HFFc6 (cell line): ENCODE results near the gene FAM209A. TPM values are rescaled to one million over a fixed set of nuclear protein-coding genes. Genes with fewer than 3 reads are reported as not detected.
"Not testable (repeated sequence)": the region's sequence is repeated elsewhere in the genome, so short reads cannot be mapped to it uniquely, and the experiment has no call there.

ENCODE experiments used
- DNase-seq: peaks from one replicate; pipeline ENCODE4 v3.0.0-alpha.2; 2018
- H3K27ac Mint-ChIP-seq: 2 replicates; pipeline ENCODE4 v1.8.0; 2020; ENCODE audit warnings: mild to moderate bottlenecking, mixed read lengths
- H3K27me3 Mint-ChIP-seq: 2 replicates; pipeline ENCODE4 v1.8.0; 2021; ENCODE audit warnings: mild to moderate bottlenecking, moderate library complexity, mixed read lengths; ENCODE audit not compliant: insufficient read depth
- H3K36me3 Mint-ChIP-seq: 2 replicates; pipeline ENCODE4 v1.8.0; 2021; ENCODE audit warnings: low read depth, mixed read lengths
- H3K4me1 Mint-ChIP-seq: 2 replicates; pipeline ENCODE4 v1.8.0; 2020; ENCODE audit warnings: low read depth, mixed read lengths
- H3K4me3 Mint-ChIP-seq: 2 replicates; pipeline ENCODE4 v1.8.0; 2020; ENCODE audit warnings: mild to moderate bottlenecking, moderate library complexity, mixed read lengths
- H3K9me3 Mint-ChIP-seq: 2 replicates; pipeline ENCODE4 v1.8.0; 2020; ENCODE audit warnings: mild to moderate bottlenecking, mixed read lengths
- long read RNA-seq: library from polyadenylated mRNA; unstranded; transcript quantifications from one replicate; pipeline ENCODE4 v2.0.0, GENCODE V29; 2019
- total RNA-seq, 6 experiments: library from RNA; stranded (reverse); fragmentation: NEBNext Ultra II Directional; extraction: Animal tissue kit (Norgen Biotek cat#: 25700); gene quantifications; 2 replicates in 1 of 6; 3 replicates in 5 of 6; pipeline ENCODE4 v1.2.3, GENCODE V29; 2021
- TF ChIP-seq, protein P1 (sequence below): fragments of 200-600 bp; sonication (generic); IDR thresholded peaks from 2 replicates; pipeline ENCODE4 v1.5.0; 2021; ENCODE audit warnings: antibody characterized with exemption, mild to moderate bottlenecking

FAM209A gene, protein sequence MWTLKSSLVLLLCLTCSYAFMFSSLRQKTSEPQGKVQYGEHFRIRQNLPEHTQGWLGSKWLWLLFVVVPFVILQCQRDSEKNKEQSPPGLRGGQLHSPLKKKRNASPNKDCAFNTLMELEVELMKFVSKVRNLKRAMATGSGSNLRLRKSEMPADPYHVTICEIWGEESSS
- under 1 TPM in 1 of 6 experiments, not detected in 5; 0.21 TPM for total RNA-seq
- long read RNA-seq, partial matches to known transcripts = 0 of 7 reads
- long read RNA-seq, other reads (novel, unspliced or antisense) = 7 of 7 reads

DNA sequence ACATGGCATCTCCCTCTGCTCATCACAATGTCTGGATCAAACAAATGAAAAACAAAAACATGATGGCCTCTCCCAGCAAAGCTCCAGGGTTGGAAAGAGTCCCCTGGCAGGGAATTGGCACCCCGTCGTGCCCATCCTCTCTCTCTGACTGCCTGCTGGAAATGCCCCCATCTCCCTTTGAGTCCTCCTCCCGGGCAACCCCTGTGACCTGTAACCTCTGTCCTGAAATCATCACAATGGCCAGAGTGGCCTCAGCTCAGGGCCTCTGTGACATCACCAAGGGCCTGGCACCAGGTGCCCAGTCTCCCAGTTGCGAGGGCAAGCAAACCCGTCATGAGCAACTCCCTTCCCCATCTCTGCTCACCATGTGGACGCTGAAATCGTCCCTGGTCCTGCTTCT is at the start of gene FAM209A:
FAM209A (plus strand) TSS at position 301 of the 400 bp plus-strand sequence; CDS start at position 366, 65 bp downstream.
- H3K36me3 Mint-ChIP-seq = peaks cover 27% of the 10 kb centered on the region
- not testable (repeated sequence) for H3K27me3 Mint-ChIP-seq, H3K4me3 Mint-ChIP-seq, H3K4me1 Mint-ChIP-seq, H3K27ac Mint-ChIP-seq, DNase-seq
- H3K9me3 Mint-ChIP-seq = peaks cover 15% of the 10 kb centered on the region

DNA sequence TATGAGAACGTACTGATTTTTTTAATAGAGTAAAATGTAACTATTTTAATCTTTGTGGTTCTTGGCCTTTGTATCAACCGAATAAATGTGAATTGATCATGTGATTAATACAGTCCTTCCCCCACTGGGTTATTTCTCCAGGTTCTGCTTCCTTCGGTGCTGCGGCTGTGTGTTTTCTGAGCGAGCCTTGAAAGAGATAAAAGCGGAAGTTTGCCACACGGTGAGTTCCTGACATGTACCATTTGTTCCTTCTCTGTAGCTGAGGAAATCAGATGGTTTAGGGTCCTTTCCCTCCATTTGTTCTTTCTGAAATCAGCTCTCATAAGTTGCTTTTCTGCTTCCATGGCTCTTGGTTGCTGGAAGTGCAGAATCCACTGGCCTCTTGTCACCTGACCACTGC is 40.6 kb upstream of the FAM209A start:
- TF ChIP-seq, protein P1, sequence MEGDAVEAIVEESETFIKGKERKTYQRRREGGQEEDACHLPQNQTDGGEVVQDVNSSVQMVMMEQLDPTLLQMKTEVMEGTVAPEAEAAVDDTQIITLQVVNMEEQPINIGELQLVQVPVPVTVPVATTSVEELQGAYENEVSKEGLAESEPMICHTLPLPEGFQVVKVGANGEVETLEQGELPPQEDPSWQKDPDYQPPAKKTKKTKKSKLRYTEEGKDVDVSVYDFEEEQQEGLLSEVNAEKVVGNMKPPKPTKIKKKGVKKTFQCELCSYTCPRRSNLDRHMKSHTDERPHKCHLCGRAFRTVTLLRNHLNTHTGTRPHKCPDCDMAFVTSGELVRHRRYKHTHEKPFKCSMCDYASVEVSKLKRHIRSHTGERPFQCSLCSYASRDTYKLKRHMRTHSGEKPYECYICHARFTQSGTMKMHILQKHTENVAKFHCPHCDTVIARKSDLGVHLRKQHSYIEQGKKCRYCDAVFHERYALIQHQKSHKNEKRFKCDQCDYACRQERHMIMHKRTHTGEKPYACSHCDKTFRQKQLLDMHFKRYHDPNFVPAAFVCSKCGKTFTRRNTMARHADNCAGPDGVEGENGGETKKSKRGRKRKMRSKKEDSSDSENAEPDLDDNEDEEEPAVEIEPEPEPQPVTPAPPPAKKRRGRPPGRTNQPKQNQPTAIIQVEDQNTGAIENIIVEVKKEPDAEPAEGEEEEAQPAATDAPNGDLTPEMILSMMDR = no peak
- Mint-ChIP-seq H3K27me3 (no peaks in the 10 kb centered on the region), H3K27ac (no peak overlapping the region), H3K4me3 (no peak overlapping the region), H3K36me3 (peaks cover 23% of the 10 kb centered on the region), H3K4me1 (no peaks in the 10 kb centered on the region), H3K9me3 (no peaks in the 10 kb centered on the region)
- DNase-seq = no peak

DNA sequence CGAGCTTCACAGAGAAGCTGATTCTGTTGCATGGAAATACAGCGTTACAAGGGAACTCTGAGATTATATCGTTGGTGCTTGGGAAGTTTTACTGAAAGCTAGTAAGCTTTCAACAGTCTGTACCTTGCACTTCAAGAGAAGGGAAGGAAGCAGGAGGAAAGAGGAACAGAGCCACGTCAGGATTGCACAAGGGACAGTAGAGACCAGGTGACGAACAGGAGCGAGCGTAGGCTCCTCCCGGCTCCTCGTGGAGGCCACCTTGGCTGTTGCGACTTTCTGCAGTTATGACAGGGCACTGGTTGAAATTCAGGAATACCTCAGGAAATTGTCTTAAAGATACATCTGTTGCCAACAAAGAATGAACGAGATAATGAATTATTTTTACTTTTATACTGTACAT is 37.3 kb upstream of the FAM209A start:
- H3K4me3 Mint-ChIP-seq = no peak overlapping the region
- no peaks in the 10 kb centered on the region for H3K9me3 Mint-ChIP-seq
- no peaks in the 10 kb centered on the region for H3K4me1 Mint-ChIP-seq
- DNase-seq = no peak
- H3K27ac Mint-ChIP-seq = no peak overlapping the region
- H3K27me3 Mint-ChIP-seq = no peaks in the 10 kb centered on the region
- H3K36me3 Mint-ChIP-seq = peaks cover 31% of the 10 kb centered on the region
- TF ChIP-seq, protein P1 = no peak

DNA sequence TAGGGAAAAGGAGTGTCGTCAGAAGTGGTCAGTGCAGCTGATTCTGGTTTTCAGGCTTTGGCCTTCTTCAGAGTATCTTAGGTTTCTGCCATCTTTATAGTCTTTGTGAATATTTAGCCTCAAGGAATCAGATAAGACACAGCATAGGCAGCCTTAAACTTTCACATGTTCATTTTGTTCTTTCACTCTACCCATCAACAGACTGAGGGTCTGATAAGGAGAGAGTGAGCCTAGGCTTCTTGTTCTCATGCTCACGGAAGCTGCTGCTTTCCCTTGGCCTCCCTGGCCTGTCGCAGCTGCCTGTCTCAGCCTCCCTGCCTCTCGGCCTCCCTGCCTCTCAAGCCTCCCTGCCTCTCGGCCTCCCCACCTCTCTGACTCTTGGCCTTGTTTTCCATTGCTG is 36.0 kb upstream of the FAM209A start:
- no peaks in the 10 kb centered on the region for H3K9me3 Mint-ChIP-seq
- DNase-seq = no peak
- no peak overlapping the region; the same call in 1 of the 2 replicates for H3K27ac Mint-ChIP-seq
- no peak overlapping the region for H3K4me3 Mint-ChIP-seq
- no peaks in the 10 kb centered on the region for H3K4me1 Mint-ChIP-seq
- H3K27me3 Mint-ChIP-seq = no peaks in the 10 kb centered on the region
- peaks cover 26% of the 10 kb centered on the region for H3K36me3 Mint-ChIP-seq
- TF ChIP-seq, protein P1 = no peak

DNA sequence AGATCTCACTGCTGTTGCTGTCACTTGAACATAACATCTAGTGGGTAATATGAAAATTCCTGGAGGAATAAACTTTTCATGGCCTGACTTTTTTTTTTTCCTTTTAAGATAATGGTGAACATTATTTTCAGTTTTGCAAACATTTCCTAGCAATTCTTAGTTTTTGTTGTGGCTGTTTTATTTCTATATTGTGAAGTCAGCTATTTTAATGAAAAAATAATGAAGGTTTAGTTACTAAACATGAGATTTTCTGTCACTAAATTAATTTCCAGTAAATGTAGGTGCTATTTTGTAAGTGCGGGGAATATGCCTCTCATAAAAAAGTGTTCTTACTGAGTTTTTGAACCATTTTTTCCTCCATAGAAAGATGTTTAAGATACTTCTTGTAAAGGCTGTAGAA is 23.4 kb upstream of the FAM209A start:
- H3K27ac Mint-ChIP-seq = no peak overlapping the region
- TF ChIP-seq, protein P1 = no peak
- no peaks in the 10 kb centered on the region for H3K4me1 Mint-ChIP-seq

DNA sequence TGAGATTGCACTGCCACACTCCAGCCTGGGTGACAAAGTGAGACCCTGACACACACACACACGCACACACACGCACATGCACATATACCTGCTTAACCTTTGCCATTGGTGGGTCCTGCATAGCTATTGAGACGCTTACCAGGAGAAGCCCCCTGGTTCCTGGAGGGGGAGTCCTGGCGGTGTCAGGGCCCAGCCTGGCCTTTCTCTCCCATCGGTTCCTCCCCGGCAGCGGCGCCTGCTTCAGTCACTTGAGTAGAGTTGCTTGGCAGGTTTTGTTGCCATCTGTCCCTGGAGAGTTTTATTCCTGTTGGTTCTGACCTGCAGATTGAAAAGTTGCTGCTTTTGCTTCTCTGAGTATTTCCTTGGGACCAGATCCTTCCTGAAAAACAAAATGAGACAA is 20.6 kb upstream of the FAM209A start:
- no peaks in the 10 kb centered on the region for H3K9me3 Mint-ChIP-seq
- TF ChIP-seq, protein P1 = no peak
- no peak overlapping the region for H3K27ac Mint-ChIP-seq
- peaks cover 4% of the 10 kb centered on the region; the same call in 1 of the 2 replicates for H3K36me3 Mint-ChIP-seq
- H3K4me1 Mint-ChIP-seq = no peaks in the 10 kb centered on the region
- H3K4me3 Mint-ChIP-seq = no peak overlapping the region
- H3K27me3 Mint-ChIP-seq = no peaks in the 10 kb centered on the region
- no peak for DNase-seq

More for the DNA sequence above, 23.4 kb upstream of the FAM209A start:
- no peak for DNase-seq
- Mint-ChIP-seq H3K9me3 (no peaks in the 10 kb centered on the region), H3K4me3 (no peak overlapping the region), H3K27me3 (no peaks in the 10 kb centered on the region), H3K36me3 (peaks cover 21% of the 10 kb centered on the region)
